HG02938 (cell line): ENCODE data around the gene NYNRIN.

Experiments used
- ATAC-seq: cut with Tn5 transposase; IDR thresholded peaks from one replicate; pipeline ENCODE4 v1.9.1; 2021; ENCODE audit warnings: mild to moderate bottlenecking, moderate library complexity; ENCODE audit not compliant: unreplicated experiment

Gene NYNRIN

GRCh38 chr14:24390701-24391468 lies 7.9 kb upstream of the NYNRIN start:
- ATAC-seq, result no peak

- ATAC-seq, result no peak
Measured at GRCh38 chr14:24392325-24393091, 6.3 kb upstream of the NYNRIN start.

GRCh38 chr14:24394275-24394674 lies 4.5 kb upstream of the NYNRIN start:
- no peak for ATAC-seq

GRCh38 chr14:24395609-24396582 lies 2.9 kb upstream of the NYNRIN start:
- ATAC-seq, result no peak

- ATAC-seq, result no peak
Measured at GRCh38 chr14:24397639-24398292, 1.0 kb upstream of the NYNRIN start.

GRCh38 chr14:24398293-24398652 lies 530 bp upstream of the NYNRIN start:
- no peak for ATAC-seq

- no peak for ATAC-seq
Measured at GRCh38 chr14:24399447-24399822, 632 bp downstream of the NYNRIN start.

GRCh38 chr14:24399999-24400718 lies 1.4 kb downstream of the NYNRIN start:
- no peak for ATAC-seq

- no peak for ATAC-seq
Measured at GRCh38 chr14:24401810-24402702, 3.3 kb downstream of the NYNRIN start.

- ATAC-seq, result no peak
Measured at GRCh38 chr14:24403294-24403998, 4.6 kb downstream of the NYNRIN start.

- no peak for ATAC-seq
Measured at GRCh38 chr14:24404814-24405213, 6.0 kb downstream of the NYNRIN start.

GRCh38 chr14:24406416-24406815 lies 7.6 kb downstream of the NYNRIN start:
- ATAC-seq, result no peak

GRCh38 chr14:24407608-24408325 lies 9.0 kb downstream of the NYNRIN start:
- ATAC-seq, result no peak

GRCh38 chr14:24408764-24409163 lies 10.0 kb downstream of the NYNRIN start:
- no peak for ATAC-seq

- ATAC-seq, result no peak
Measured at GRCh38 chr14:24409192-24409591, 10.4 kb downstream of the NYNRIN start.

- ATAC-seq, result no peak
Measured at GRCh38 chr14:24409956-24410355, 11.2 kb downstream of the NYNRIN start.

- ATAC-seq, result no peak
Measured at GRCh38 chr14:24411443-24412389, 12.9 kb downstream of the NYNRIN start.
